ENCODE results near the gene RPAP2.
"Not testable (repeated sequence)": the region's sequence is repeated elsewhere in the genome, so short reads cannot be mapped to it uniquely, and the experiment has no call there.

RPAP2 gene

GRCh38 chr1:92343061-92343460, 44.2 kb downstream of the RPAP2 start:
- no peaks in the 10 kb centered on the region for H3K27me3 ChIP-seq (ENCODE audit: control insufficient read depth in 5 of 5, insufficient read depth in 4 of 5, low read length in 5 of 5)
- no peaks in the 10 kb centered on the region for H3K4me1 ChIP-seq (ENCODE audit: control insufficient read depth in 5 of 5, insufficient read depth in 5 of 5, low read length in 5 of 5)
- H3K36me3 ChIP-seq (ENCODE audit: control insufficient read depth in 5 of 5, insufficient read depth in 5 of 5, low read length in 5 of 5): peaks cover 16 to 37% (median 24%) of the 10 kb centered on the region in 5 donors
- H3K27ac ChIP-seq (ENCODE audit: low read depth, low read length): no peak overlapping the region
- no peak overlapping the region for H3K4me3 ChIP-seq (ENCODE audit: low read depth in 1 of 5, low read length in 5 of 5)
- H3K9me3 ChIP-seq (ENCODE audit: control insufficient read depth in 5 of 5, low read length in 5 of 5): no peaks in the 10 kb centered on the region
- H3K9ac ChIP-seq (ENCODE audit: low read length in 5 of 5): no peak overlapping the region

GRCh38 chr1:92346866-92347640, 48.2 kb downstream of the RPAP2 start:
- Histone ChIP-seq H3K27me3 (ENCODE audit: control insufficient read depth in 5 of 5, insufficient read depth in 4 of 5, low read length in 5 of 5) (no peaks in the 10 kb centered on the region), H3K9ac (ENCODE audit: low read length in 5 of 5) (no peak overlapping the region), H3K9me3 (ENCODE audit: control insufficient read depth in 5 of 5, low read length in 5 of 5) (no peaks in the 10 kb centered on the region), H3K4me3 (ENCODE audit: low read depth in 1 of 5, low read length in 5 of 5) (no peak overlapping the region), H3K36me3 (ENCODE audit: control insufficient read depth in 5 of 5, insufficient read depth in 5 of 5, low read length in 5 of 5) (peaks cover 22 to 40% (median 33%) of the 10 kb centered on the region in 5 donors), H3K27ac (ENCODE audit: low read depth, low read length) (no peak overlapping the region), H3K4me1 (ENCODE audit: control insufficient read depth in 5 of 5, insufficient read depth in 5 of 5, low read length in 5 of 5) (no peaks in the 10 kb centered on the region)

- H3K36me3 ChIP-seq (ENCODE audit: control insufficient read depth in 5 of 5, insufficient read depth in 5 of 5, low read length in 5 of 5): peaks cover 18 to 48% (median 24%) of the 10 kb centered on the region in 5 donors
- H3K27me3 ChIP-seq (ENCODE audit: control insufficient read depth in 5 of 5, insufficient read depth in 4 of 5, low read length in 5 of 5): no peaks in the 10 kb centered on the region
- no peak overlapping the region for H3K4me3 ChIP-seq (ENCODE audit: low read depth in 1 of 5, low read length in 5 of 5)
These were observed 54.0 kb downstream of the RPAP2 start for GRCh38 chr1:92352856-92353255.

GRCh38 chr1:92354259-92354658, 55.4 kb downstream of the RPAP2 start:
- Histone ChIP-seq H3K4me3 (ENCODE audit: low read depth in 1 of 5, low read length in 5 of 5) (no peak overlapping the region), H3K9ac (ENCODE audit: low read length in 5 of 5) (no peak overlapping the region), H3K36me3 (ENCODE audit: control insufficient read depth in 5 of 5, insufficient read depth in 5 of 5, low read length in 5 of 5) (peaks cover 18 to 50% (median 25%) of the 10 kb centered on the region in 5 donors)

More at GRCh38 chr1:92352856-92353255, 54.0 kb downstream of the RPAP2 start:
- no peak overlapping the region for H3K27ac ChIP-seq (ENCODE audit: low read depth, low read length)
- no peak overlapping the region for H3K9ac ChIP-seq (ENCODE audit: low read length in 5 of 5)
- H3K9me3 ChIP-seq (ENCODE audit: control insufficient read depth in 5 of 5, low read length in 5 of 5): peaks cover 0 to 6% (median 0%) of the 10 kb centered on the region in 5 donors
- H3K4me1 ChIP-seq (ENCODE audit: control insufficient read depth in 5 of 5, insufficient read depth in 5 of 5, low read length in 5 of 5): peaks cover 0 to 2% (median 0%) of the 10 kb centered on the region in 5 donors

GRCh38 chr1:92356956-92357355, 58.1 kb downstream of the RPAP2 start:
- peaks cover 0 to 10% (median 8%) of the 10 kb centered on the region in 5 donors for H3K4me1 ChIP-seq (ENCODE audit: control insufficient read depth in 5 of 5, insufficient read depth in 5 of 5, low read length in 5 of 5)
- peaks cover 13 to 48% (median 27%) of the 10 kb centered on the region in 5 donors for H3K36me3 ChIP-seq (ENCODE audit: control insufficient read depth in 5 of 5, insufficient read depth in 5 of 5, low read length in 5 of 5)
- no peak overlapping the region for H3K9ac ChIP-seq (ENCODE audit: low read length in 5 of 5)
- no peak overlapping the region for H3K27ac ChIP-seq (ENCODE audit: low read depth, low read length)
- no peak overlapping the region for H3K4me3 ChIP-seq (ENCODE audit: low read depth in 1 of 5, low read length in 5 of 5)
- H3K9me3 ChIP-seq (ENCODE audit: control insufficient read depth in 5 of 5, low read length in 5 of 5): peaks cover 0 to 6% (median 0%) of the 10 kb centered on the region in 5 donors
- no peaks in the 10 kb centered on the region for H3K27me3 ChIP-seq (ENCODE audit: control insufficient read depth in 5 of 5, insufficient read depth in 4 of 5, low read length in 5 of 5)

More at GRCh38 chr1:92354259-92354658, 55.4 kb downstream of the RPAP2 start:
- H3K27me3 ChIP-seq (ENCODE audit: control insufficient read depth in 5 of 5, insufficient read depth in 4 of 5, low read length in 5 of 5): no peaks in the 10 kb centered on the region
- H3K27ac ChIP-seq (ENCODE audit: low read depth, low read length): no peak overlapping the region
- peaks cover 0 to 6% (median 0%) of the 10 kb centered on the region in 5 donors for H3K9me3 ChIP-seq (ENCODE audit: control insufficient read depth in 5 of 5, low read length in 5 of 5)
- H3K4me1 ChIP-seq (ENCODE audit: control insufficient read depth in 5 of 5, insufficient read depth in 5 of 5, low read length in 5 of 5): peaks cover 0 to 2% (median 0%) of the 10 kb centered on the region in 5 donors

GRCh38 chr1:92359382-92359781, 60.5 kb downstream of the RPAP2 start:
- not testable (repeated sequence) for H3K27me3 ChIP-seq (ENCODE audit: control insufficient read depth in 5 of 5, insufficient read depth in 4 of 5, low read length in 5 of 5); H3K4me3 ChIP-seq (ENCODE audit: low read depth in 1 of 5, low read length in 5 of 5); H3K27ac ChIP-seq (ENCODE audit: low read depth, low read length); H3K9ac ChIP-seq (ENCODE audit: low read length in 5 of 5); H3K9me3 ChIP-seq (ENCODE audit: control insufficient read depth in 5 of 5, low read length in 5 of 5)
- H3K4me1 ChIP-seq (ENCODE audit: control insufficient read depth in 5 of 5, insufficient read depth in 5 of 5, low read length in 5 of 5): peaks cover 0 to 10% (median 8%) of the 10 kb centered on the region in 5 donors
- H3K36me3 ChIP-seq (ENCODE audit: control insufficient read depth in 5 of 5, insufficient read depth in 5 of 5, low read length in 5 of 5): peaks cover 8 to 28% (median 21%) of the 10 kb centered on the region in 5 donors

- Histone ChIP-seq H3K36me3 (ENCODE audit: control insufficient read depth in 5 of 5, insufficient read depth in 5 of 5, low read length in 5 of 5) (peaks cover 8 to 25% (median 21%) of the 10 kb centered on the region in 5 donors), H3K9me3 (ENCODE audit: control insufficient read depth in 5 of 5, low read length in 5 of 5) (no peaks in the 10 kb centered on the region), H3K4me1 (ENCODE audit: control insufficient read depth in 5 of 5, insufficient read depth in 5 of 5, low read length in 5 of 5) (peaks cover 0 to 10% (median 8%) of the 10 kb centered on the region in 5 donors), H3K4me3 (ENCODE audit: low read depth in 1 of 5, low read length in 5 of 5) (no peak overlapping the region), H3K27me3 (ENCODE audit: control insufficient read depth in 5 of 5, insufficient read depth in 4 of 5, low read length in 5 of 5) (no peaks in the 10 kb centered on the region), H3K27ac (ENCODE audit: low read depth, low read length) (no peak overlapping the region), H3K9ac (ENCODE audit: low read length in 5 of 5) (no peak overlapping the region)
These were observed 61.1 kb downstream of the RPAP2 start for GRCh38 chr1:92359986-92360385.

GRCh38 chr1:92362970-92363369, 64.1 kb downstream of the RPAP2 start:
- peaks cover 0 to 9% (median 8%) of the 10 kb centered on the region in 5 donors for H3K4me1 ChIP-seq (ENCODE audit: control insufficient read depth in 5 of 5, insufficient read depth in 5 of 5, low read length in 5 of 5)
- peaks cover 6 to 27% (median 22%) of the 10 kb centered on the region in 5 donors for H3K36me3 ChIP-seq (ENCODE audit: control insufficient read depth in 5 of 5, insufficient read depth in 5 of 5, low read length in 5 of 5)
- no peaks in the 10 kb centered on the region for H3K9me3 ChIP-seq (ENCODE audit: control insufficient read depth in 5 of 5, low read length in 5 of 5)
- H3K27ac ChIP-seq (ENCODE audit: low read depth, low read length): no peak overlapping the region
- H3K4me3 ChIP-seq (ENCODE audit: low read depth in 1 of 5, low read length in 5 of 5): no peak overlapping the region
- no peak overlapping the region for H3K9ac ChIP-seq (ENCODE audit: low read length in 5 of 5)
- no peaks in the 10 kb centered on the region for H3K27me3 ChIP-seq (ENCODE audit: control insufficient read depth in 5 of 5, insufficient read depth in 4 of 5, low read length in 5 of 5)

- Histone ChIP-seq H3K36me3 (ENCODE audit: control insufficient read depth in 5 of 5, insufficient read depth in 5 of 5, low read length in 5 of 5) (peaks cover 3 to 24% (median 19%) of the 10 kb centered on the region in 5 donors), H3K4me1 (ENCODE audit: control insufficient read depth in 5 of 5, insufficient read depth in 5 of 5, low read length in 5 of 5) (peaks cover 0 to 9% (median 8%) of the 10 kb centered on the region in 5 donors), H3K9ac (ENCODE audit: low read length in 5 of 5) (no peak overlapping the region), H3K27me3 (ENCODE audit: control insufficient read depth in 5 of 5, insufficient read depth in 4 of 5, low read length in 5 of 5) (no peaks in the 10 kb centered on the region), H3K27ac (ENCODE audit: low read depth, low read length) (no peak overlapping the region), H3K9me3 (ENCODE audit: control insufficient read depth in 5 of 5, low read length in 5 of 5) (no peaks in the 10 kb centered on the region), H3K4me3 (ENCODE audit: low read depth in 1 of 5, low read length in 5 of 5) (no peak overlapping the region)
These were observed 64.5 kb downstream of the RPAP2 start for GRCh38 chr1:92363401-92363800.

GRCh38 chr1:92365378-92366039, 66.7 kb downstream of the RPAP2 start:
- H3K27me3 ChIP-seq (ENCODE audit: control insufficient read depth in 5 of 5, insufficient read depth in 4 of 5, low read length in 5 of 5): no peaks in the 10 kb centered on the region
- no peak overlapping the region for H3K27ac ChIP-seq (ENCODE audit: low read depth, low read length)
- H3K36me3 ChIP-seq (ENCODE audit: control insufficient read depth in 5 of 5, insufficient read depth in 5 of 5, low read length in 5 of 5): peaks cover 0 to 22% (median 9%) of the 10 kb centered on the region in 5 donors
- no peak overlapping the region for H3K4me3 ChIP-seq (ENCODE audit: low read depth in 1 of 5, low read length in 5 of 5)
- H3K9me3 ChIP-seq (ENCODE audit: control insufficient read depth in 5 of 5, low read length in 5 of 5): no peaks in the 10 kb centered on the region
- H3K9ac ChIP-seq (ENCODE audit: low read length in 5 of 5): no peak overlapping the region
- peaks cover 0 to 3% (median 2%) of the 10 kb centered on the region in 5 donors for H3K4me1 ChIP-seq (ENCODE audit: control insufficient read depth in 5 of 5, insufficient read depth in 5 of 5, low read length in 5 of 5)

All from subcutaneous abdominal adipose tissue (tissue), 5 donors.